Dermis microvascular lymphatic vessel endothelial cell (primary cell): Measurements from ENCODE around the gene USP6. TPM values are rescaled to one million over a fixed set of nuclear protein-coding genes. Genes with fewer than 3 reads are reported as not detected.
"Not testable (repeated sequence)": the region's sequence is repeated elsewhere in the genome, so short reads cannot be mapped to it uniquely, and the experiment has no call there.

Experiments used
- DNase-seq, 2 donors: peaks; one replicate each; pipeline versions ENCODE4 v3.0.0 to v3.0.0-alpha.2; 2010; ENCODE audit warnings: low read depth in 2 of 2
- total RNA-seq: library from RNA; depleted of rRNA; stranded (reverse); fragments of >200 nt; gene quantifications from 2 replicates; pipeline ENCODE4 v1.2.1, GENCODE V29; 2014

Gene USP6
- not detected in 2 replicates for total RNA-seq

- no peak for DNase-seq
These were observed at the start of gene USP6 for GRCh38 chr17:5115673-5116651. TSS of gene USP6 (plus strand) at chr17:5116032. CDS start at chr17:5130368, 14,336 bp downstream.

GRCh38 chr17:5068236-5068635 lies 47.6 kb upstream of the USP6 start:
- no peak for DNase-seq

GRCh38 chr17:5069724-5070123 lies 46.1 kb upstream of the USP6 start:
- no peak for DNase-seq

- not testable (repeated sequence) for DNase-seq
These were observed 40.4 kb upstream of the USP6 start for GRCh38 chr17:5075472-5075871.

- DNase-seq, result not testable (repeated sequence)
These were observed 38.6 kb upstream of the USP6 start for GRCh38 chr17:5077275-5077674.

- DNase-seq, result no peak
These were observed 38.1 kb upstream of the USP6 start for GRCh38 chr17:5077781-5078105.

GRCh38 chr17:5078106-5079028 lies 37.5 kb upstream of the USP6 start, which contains the start of gene ZFP3:
TSS of gene ZFP3 (plus strand) at chr17:5078467. CDS start at chr17:5091505, 13,038 bp downstream.
- DNase-seq, result peak; percentile 52 to 73

- no peak for DNase-seq
These were observed 35.2 kb upstream of the USP6 start for GRCh38 chr17:5080591-5080990.

GRCh38 chr17:5092218-5093010 lies 23.4 kb upstream of the USP6 start:
- DNase-seq, result no peak

- DNase-seq, result no peak
These were observed 19.1 kb upstream of the USP6 start for GRCh38 chr17:5096731-5097100.

GRCh38 chr17:5097101-5097834 lies 18.6 kb upstream of the USP6 start:
- no peak for DNase-seq

GRCh38 chr17:5099271-5099670 lies 16.6 kb upstream of the USP6 start:
- no peak for DNase-seq

- DNase-seq, result no peak
These were observed 15.0 kb upstream of the USP6 start for GRCh38 chr17:5100832-5101231.

GRCh38 chr17:5110816-5111215 lies 5.0 kb upstream of the USP6 start:
- no peak for DNase-seq

- peak; percentile 85 to 93 for DNase-seq
These were observed 4.2 kb upstream of the USP6 start, which contains the start of gene ZNF232 for GRCh38 chr17:5111402-5112204. TSS of gene ZNF232 (minus strand) at chr17:5111878. CDS start at chr17:5111822, 56 bp downstream.

GRCh38 chr17:5118219-5118618 lies 2.4 kb downstream of the USP6 start:
- no peak for DNase-seq

- DNase-seq, result no peak
These were observed 4.2 kb downstream of the USP6 start for GRCh38 chr17:5120036-5120435.

- not testable (repeated sequence) for DNase-seq
These were observed 4.8 kb downstream of the USP6 start for GRCh38 chr17:5120436-5121185.
